AG04449 (cell line): ENCODE results near the gene DHRS2.

Source experiments
- CTCF ChIA-PET: fragments of 350-600 bp; formaldehyde crosslinking; extraction: SDS; loops from one replicate; lab custom pipeline; 2021; ENCODE audit warnings: antibody characterized with exemption; lab: Yijun Ruan, JAX
- POLR2A ChIA-PET: fragments of 400-600, 350-600 bp; formaldehyde crosslinking; extraction: SDS; loops from one replicate; lab custom pipeline; 2020; ENCODE audit warnings: antibody characterized with exemption, inconsistent platforms; lab: Yijun Ruan, JAX
- DNase-seq: peaks from one replicate; pipeline ENCODE4 v3.0.0-alpha.2; 2010; ENCODE audit warnings: low read depth, low spot score
- H3K4me3 ChIP-seq: 2 replicates; pipeline ENCODE4 v1.5.1; 2011; ENCODE audit warnings: low read depth, mild to moderate bottlenecking, control low read depth, low read length
- TF ChIP-seq, protein P1 (sequence below): IDR thresholded peaks from one replicate; pipeline ENCODE4 v1.5.1; 2011; ENCODE audit warnings: mild to moderate bottlenecking, moderate library complexity, low read length, control low read depth, inconsistent platforms; ENCODE audit not compliant: insufficient read depth; ENCODE audit errors: missing control alignments

The DHRS2 gene

DNA sequence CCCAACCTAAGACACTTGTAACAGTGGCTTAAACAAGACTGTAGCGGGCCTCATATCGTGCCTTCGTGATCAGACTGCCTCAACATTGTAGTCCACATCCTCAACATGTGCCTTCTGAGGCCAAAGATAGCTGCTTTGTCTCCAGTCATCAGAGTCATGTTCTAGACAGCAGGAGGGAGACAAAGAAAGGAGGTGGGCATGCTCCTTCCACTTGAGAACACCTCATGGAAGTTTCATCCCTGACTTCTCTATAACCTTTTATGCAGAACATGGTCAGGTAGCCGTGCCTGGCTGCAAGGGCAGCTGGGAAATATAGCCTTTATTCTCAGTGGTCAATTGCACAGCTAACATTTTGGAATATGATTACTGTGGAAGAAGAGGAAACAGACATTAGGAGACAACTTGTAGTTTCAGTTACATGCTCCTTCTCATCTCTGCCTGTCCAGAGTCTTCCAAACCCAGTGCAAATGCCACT lies 25.3 kb upstream of the DHRS2 start:
- POLR2A ChIA-PET = no interaction called here
- TF ChIP-seq, protein P1, sequence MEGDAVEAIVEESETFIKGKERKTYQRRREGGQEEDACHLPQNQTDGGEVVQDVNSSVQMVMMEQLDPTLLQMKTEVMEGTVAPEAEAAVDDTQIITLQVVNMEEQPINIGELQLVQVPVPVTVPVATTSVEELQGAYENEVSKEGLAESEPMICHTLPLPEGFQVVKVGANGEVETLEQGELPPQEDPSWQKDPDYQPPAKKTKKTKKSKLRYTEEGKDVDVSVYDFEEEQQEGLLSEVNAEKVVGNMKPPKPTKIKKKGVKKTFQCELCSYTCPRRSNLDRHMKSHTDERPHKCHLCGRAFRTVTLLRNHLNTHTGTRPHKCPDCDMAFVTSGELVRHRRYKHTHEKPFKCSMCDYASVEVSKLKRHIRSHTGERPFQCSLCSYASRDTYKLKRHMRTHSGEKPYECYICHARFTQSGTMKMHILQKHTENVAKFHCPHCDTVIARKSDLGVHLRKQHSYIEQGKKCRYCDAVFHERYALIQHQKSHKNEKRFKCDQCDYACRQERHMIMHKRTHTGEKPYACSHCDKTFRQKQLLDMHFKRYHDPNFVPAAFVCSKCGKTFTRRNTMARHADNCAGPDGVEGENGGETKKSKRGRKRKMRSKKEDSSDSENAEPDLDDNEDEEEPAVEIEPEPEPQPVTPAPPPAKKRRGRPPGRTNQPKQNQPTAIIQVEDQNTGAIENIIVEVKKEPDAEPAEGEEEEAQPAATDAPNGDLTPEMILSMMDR = no peak
- CTCF ChIA-PET = interaction anchor here (1.2 to 5.4 kb wide), 4 partner anchors 20 to 299 kb away, joined by 3 to 39 read pairs (median 4); no protein-coding TSS in a partner anchor
- DNase-seq = no peak
- H3K4me3 ChIP-seq = no peak overlapping the region

DNA sequence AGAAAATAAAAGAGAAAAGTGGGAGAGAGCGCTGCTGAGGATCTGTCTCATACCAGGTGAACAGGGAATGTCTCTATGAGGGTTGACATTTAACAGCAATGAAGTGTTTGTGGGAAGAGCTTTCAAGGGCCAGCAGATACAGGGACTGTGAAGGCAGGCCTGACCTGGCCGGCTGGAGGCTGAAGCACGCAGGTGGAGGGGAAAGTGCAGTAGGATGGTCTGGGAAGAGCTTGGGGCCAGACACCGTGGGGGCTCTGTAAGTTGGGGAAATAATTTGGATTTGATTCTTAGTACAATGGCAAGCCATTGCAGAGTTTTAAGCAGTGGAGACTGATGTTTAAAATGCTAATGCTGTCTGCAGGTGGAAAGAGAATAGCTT lies 23.8 kb upstream of the DHRS2 start:
- TF ChIP-seq, protein P1 = no peak
- no peak for DNase-seq
- POLR2A ChIA-PET = no interaction called here
- CTCF ChIA-PET = interaction anchor here (0.6 to 5.4 kb wide), 6 partner anchors 13 to 344 kb away, joined by 3 to 39 read pairs (median 4); no protein-coding TSS in a partner anchor
- no peak overlapping the region for H3K4me3 ChIP-seq

DNA sequence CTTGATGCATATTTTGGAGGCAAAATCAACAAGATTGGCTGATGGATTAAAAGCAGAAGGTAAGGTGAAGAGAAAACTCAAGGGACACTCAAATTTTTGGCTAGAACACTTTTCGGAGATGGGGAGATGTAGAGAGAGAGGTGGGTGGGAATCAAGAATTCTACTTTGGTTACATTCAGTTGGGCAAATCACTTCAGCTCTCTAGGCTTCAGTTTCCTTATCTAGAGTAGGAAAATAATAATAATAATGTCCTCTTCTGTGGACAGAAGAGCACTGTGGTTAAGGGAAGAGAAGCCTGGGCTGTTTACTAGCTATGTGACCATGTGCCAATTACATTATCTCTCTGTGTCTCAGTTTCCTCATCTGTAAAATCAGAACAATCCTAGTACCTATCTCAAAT lies 23.4 kb upstream of the DHRS2 start:
- TF ChIP-seq, protein P1 = no peak
- POLR2A ChIA-PET = no interaction called here
- DNase-seq = no peak
- CTCF ChIA-PET = interaction anchor here (0.6 to 5.4 kb wide), 5 partner anchors 13 to 344 kb away, joined by 3 to 39 read pairs (median 4); no protein-coding TSS in a partner anchor
- no peak overlapping the region for H3K4me3 ChIP-seq

GRCh38 chr14:23613242-23614070 lies 22.7 kb upstream of the DHRS2 start:
- ChIA-PET CTCF (interaction anchor here (1.1 to 5.4 kb wide), 4 partner anchors 18 to 317 kb away, joined by 3 to 39 read pairs (median 3); no protein-coding TSS in a partner anchor), POLR2A (no interaction called here)
- no peak for DNase-seq
- TF ChIP-seq, protein P1 = no peak
- H3K4me3 ChIP-seq = no peak overlapping the region

- POLR2A ChIA-PET = no interaction called here
- TF ChIP-seq, protein P1 = no peak
- CTCF ChIA-PET = interaction anchor here (1.1 to 5.4 kb wide), 2 partner anchors 17 to 25 kb away, joined by 3 to 39 read pairs; no protein-coding TSS in a partner anchor
- no peak for DNase-seq
- no peak overlapping the region for H3K4me3 ChIP-seq
Measured at GRCh38 chr14:23614395-23614828, 21.8 kb upstream of the DHRS2 start.

GRCh38 chr14:23615856-23616255 lies 20.3 kb upstream of the DHRS2 start:
- DNase-seq = no peak
- TF ChIP-seq, protein P1 = no peak
- CTCF ChIA-PET = interaction anchor here (1.7 kb wide), 1 partner anchor 16 kb away, joined by 5 read pairs; no protein-coding TSS in a partner anchor
- POLR2A ChIA-PET = no interaction called here
- no peak overlapping the region for H3K4me3 ChIP-seq
